ENCODE measurements around the gene SELENOF. TPM values are rescaled to one million over a fixed set of nuclear protein-coding genes. Genes with fewer than 3 reads are reported as not detected.

Gene SELENOF
- total RNA-seq, 1 donor: 182 TPM

DNA sequence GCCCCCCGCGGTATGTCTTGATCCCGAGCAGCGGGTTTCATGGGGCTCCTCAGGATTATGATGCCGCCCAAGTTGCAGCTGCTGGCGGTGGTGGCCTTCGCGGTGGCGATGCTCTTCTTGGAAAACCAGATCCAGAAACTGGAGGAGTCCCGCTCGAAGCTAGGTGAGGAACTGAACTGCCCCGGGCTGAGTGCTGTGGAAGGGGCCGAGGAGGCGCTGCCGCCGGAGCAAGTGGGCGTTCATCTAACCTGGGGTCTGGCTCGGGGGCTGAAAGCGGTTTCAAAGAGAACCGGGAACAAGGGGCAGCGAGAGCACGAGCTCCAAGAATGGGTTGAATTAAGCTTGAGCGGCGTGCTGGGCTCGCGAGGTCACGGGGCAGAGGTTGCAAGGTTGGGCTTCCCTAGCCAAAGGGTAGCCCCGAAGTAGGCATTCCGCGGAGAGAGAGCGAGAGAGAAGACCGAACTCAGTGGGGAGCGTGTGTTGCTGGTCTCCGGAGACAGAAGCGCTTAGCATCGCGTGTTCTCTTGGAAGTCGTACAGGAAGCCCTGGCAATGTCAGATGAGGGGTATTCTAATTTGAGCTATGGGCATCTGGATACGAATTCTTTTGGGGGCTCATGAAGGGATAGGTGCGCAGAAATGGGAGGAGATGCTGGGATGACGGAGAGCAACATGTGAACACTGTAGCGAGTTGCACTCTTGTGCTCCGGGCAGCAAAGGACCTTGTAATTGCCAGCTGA lies 1.2 kb upstream of the SELENOF start:
- no peaks in the 10 kb centered on the region for H3K9me3 ChIP-seq (ENCODE audit: low read depth, low read length)
- H2AFZ ChIP-seq (ENCODE audit: low read length): peak overlapping the region; percentile 94
- H3K79me2 ChIP-seq (ENCODE audit: insufficient read depth, low read length): peaks cover 77% of the 10 kb centered on the region
- TF ChIP-seq, protein P1, sequence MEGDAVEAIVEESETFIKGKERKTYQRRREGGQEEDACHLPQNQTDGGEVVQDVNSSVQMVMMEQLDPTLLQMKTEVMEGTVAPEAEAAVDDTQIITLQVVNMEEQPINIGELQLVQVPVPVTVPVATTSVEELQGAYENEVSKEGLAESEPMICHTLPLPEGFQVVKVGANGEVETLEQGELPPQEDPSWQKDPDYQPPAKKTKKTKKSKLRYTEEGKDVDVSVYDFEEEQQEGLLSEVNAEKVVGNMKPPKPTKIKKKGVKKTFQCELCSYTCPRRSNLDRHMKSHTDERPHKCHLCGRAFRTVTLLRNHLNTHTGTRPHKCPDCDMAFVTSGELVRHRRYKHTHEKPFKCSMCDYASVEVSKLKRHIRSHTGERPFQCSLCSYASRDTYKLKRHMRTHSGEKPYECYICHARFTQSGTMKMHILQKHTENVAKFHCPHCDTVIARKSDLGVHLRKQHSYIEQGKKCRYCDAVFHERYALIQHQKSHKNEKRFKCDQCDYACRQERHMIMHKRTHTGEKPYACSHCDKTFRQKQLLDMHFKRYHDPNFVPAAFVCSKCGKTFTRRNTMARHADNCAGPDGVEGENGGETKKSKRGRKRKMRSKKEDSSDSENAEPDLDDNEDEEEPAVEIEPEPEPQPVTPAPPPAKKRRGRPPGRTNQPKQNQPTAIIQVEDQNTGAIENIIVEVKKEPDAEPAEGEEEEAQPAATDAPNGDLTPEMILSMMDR (IDR thresholded peaks at IDR 0.05; ENCODE audit: extremely low read depth, low read depth, low read length): no peak
- peaks cover 31% of the 10 kb centered on the region for H4K20me1 ChIP-seq (ENCODE audit: insufficient read depth, low read length)
- no peak for DNase-seq (ENCODE audit: insufficient read length, low spot score, missing footprints)
- H3K4me3 ChIP-seq (ENCODE audit: insufficient read depth, low read length): peak overlapping the region; percentile 92
- H3K36me3 ChIP-seq (ENCODE audit: insufficient read depth, low read length): no peaks in the 10 kb centered on the region
- peak overlapping the region; percentile 85 for H3K4me2 ChIP-seq (ENCODE audit: insufficient read depth, low read length)
- H3K27ac ChIP-seq (ENCODE audit: low read depth, low read length): peak overlapping the region; percentile 70
- peaks cover 20% of the 10 kb centered on the region for H3K4me1 ChIP-seq (ENCODE audit: insufficient read depth, low read length)
- H3K27me3 ChIP-seq (ENCODE audit: insufficient read depth, low read length): no peaks in the 10 kb centered on the region

DNA sequence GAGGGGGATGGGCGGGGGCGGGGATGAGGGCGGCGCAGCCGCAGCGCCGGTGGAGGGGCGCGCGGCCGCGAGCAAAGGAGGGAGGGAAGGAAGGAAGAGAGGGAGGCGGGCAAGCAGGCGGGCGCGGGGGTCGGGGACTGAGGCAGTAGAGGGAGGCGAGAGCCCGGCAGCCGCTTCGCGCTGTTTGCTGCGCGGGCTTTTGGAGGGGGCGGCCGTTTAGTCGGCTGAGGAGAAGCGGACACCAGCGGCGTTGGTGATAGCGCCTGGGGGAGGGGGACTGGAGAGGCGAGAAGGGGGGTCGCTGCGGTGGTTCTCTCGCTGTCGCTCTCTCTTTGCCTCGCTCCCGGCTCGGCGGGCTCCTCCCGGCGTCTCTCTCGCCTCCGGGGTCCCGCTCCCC lies 673 bp upstream of the SELENOF start, which contains the start of gene HS2ST1:
HS2ST1 (plus strand) TSS at position 35 of the 397 bp plus-strand sequence.
- DNase-seq (ENCODE audit: insufficient read length, low spot score, missing footprints): no peak
- Histone ChIP-seq H4K20me1 (ENCODE audit: insufficient read depth, low read length) (peaks cover 36% of the 10 kb centered on the region), H3K4me3 (ENCODE audit: insufficient read depth, low read length) (peak within 1 kb of the TSS; percentile 100), H3K4me1 (ENCODE audit: insufficient read depth, low read length) (peaks cover 20% of the 10 kb centered on the region), H3K36me3 (ENCODE audit: insufficient read depth, low read length) (no peaks in the 10 kb centered on the region), H3K9me3 (ENCODE audit: low read depth, low read length) (no peaks in the 10 kb centered on the region), H3K27me3 (ENCODE audit: insufficient read depth, low read length) (no peaks in the 10 kb centered on the region), H3K79me2 (ENCODE audit: insufficient read depth, low read length) (peaks cover 79% of the 10 kb centered on the region), H3K4me2 (ENCODE audit: insufficient read depth, low read length) (peak within 1 kb of the TSS; percentile 86), H2AFZ (ENCODE audit: low read length) (peak within 1 kb of the TSS; percentile 99), H3K27ac (ENCODE audit: low read depth, low read length) (peak within 1 kb of the TSS; percentile 99)
- TF ChIP-seq, protein P1 (IDR thresholded peaks at IDR 0.05; ENCODE audit: extremely low read depth, low read depth, low read length): no peak

DNA sequence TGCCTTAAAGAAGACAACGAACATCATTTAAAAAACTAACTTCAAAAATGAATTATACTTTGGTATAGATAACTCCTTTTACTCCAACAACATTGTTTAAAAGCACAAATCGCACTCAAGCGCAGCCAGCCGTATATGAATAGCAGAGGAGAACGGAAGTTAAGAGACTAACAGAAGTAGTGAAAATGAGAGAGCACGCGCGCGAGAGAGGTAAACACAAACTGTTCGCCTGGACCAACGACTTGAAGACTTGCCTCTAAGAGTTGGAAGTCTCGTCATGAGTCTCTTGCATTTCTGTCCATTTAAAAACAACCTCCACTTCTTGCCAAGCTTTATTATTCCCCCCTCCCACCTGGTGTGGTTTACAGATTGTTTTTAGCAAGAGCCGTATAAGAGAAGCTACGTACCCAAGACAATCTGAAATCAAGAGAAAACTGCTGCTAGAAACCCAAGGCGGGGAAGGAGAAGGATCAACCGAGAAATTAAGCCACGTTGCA lies 479 bp downstream of the SELENOF start:
- Histone ChIP-seq H3K27ac (ENCODE audit: low read depth, low read length) (peak overlapping the region; percentile 99), H3K36me3 (ENCODE audit: insufficient read depth, low read length) (no peaks in the 10 kb centered on the region), H3K4me1 (ENCODE audit: insufficient read depth, low read length) (peaks cover 20% of the 10 kb centered on the region), H4K20me1 (ENCODE audit: insufficient read depth, low read length) (peaks cover 47% of the 10 kb centered on the region), H3K9me3 (ENCODE audit: low read depth, low read length) (no peaks in the 10 kb centered on the region), H3K4me2 (ENCODE audit: insufficient read depth, low read length) (peak overlapping the region; percentile 86), H2AFZ (ENCODE audit: low read length) (peak overlapping the region; percentile 99), H3K27me3 (ENCODE audit: insufficient read depth, low read length) (no peaks in the 10 kb centered on the region), H3K4me3 (ENCODE audit: insufficient read depth, low read length) (peak overlapping the region; percentile 100), H3K79me2 (ENCODE audit: insufficient read depth, low read length) (peaks cover 91% of the 10 kb centered on the region)
- TF ChIP-seq, protein P1 (IDR thresholded peaks at IDR 0.05; ENCODE audit: extremely low read depth, low read depth, low read length): no peak
- DNase-seq (ENCODE audit: insufficient read length, low spot score, missing footprints): no peak

DNA sequence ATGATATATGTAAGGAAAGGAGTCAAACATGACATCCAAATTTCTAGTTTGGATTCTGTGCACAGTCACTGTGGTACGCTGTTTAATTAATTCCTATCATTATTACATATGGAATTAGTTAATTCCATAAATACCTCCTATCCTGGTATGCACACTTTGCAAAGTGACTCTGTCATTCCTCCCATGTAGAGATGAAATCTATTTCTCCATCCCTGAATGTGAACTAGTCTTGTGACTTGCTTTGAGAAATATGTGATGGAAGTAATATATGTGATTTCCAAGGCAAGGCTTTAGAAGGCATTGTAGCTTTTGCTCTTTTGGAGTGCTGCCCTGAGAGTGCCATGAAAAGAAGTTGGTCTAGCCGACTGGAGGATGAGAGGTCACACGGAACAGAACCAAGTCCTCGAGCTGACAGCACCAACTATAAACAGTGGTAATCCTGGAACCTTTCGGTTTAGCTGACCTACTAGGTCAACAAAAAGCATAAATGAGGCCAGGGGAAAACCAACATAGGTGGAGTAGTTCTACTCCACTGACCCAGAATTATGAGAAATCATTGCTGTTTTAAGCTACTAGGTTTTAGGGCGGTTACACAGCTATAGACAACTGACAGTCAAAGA lies 1.5 kb downstream of the SELENOF start:
- H4K20me1 ChIP-seq (ENCODE audit: insufficient read depth, low read length): peaks cover 50% of the 10 kb centered on the region
- H3K27ac ChIP-seq (ENCODE audit: low read depth, low read length): peak overlapping the region; percentile 99

More for the DNA sequence above, 1.5 kb downstream of the SELENOF start:
- Histone ChIP-seq H3K4me1 (ENCODE audit: insufficient read depth, low read length) (peaks cover 20% of the 10 kb centered on the region), H3K36me3 (ENCODE audit: insufficient read depth, low read length) (no peaks in the 10 kb centered on the region), H3K79me2 (ENCODE audit: insufficient read depth, low read length) (peaks cover 95% of the 10 kb centered on the region), H3K4me3 (ENCODE audit: insufficient read depth, low read length) (peak overlapping the region; percentile 100), H2AFZ (ENCODE audit: low read length) (no peak overlapping the region), H3K27me3 (ENCODE audit: insufficient read depth, low read length) (no peaks in the 10 kb centered on the region), H3K9me3 (ENCODE audit: low read depth, low read length) (no peaks in the 10 kb centered on the region), H3K4me2 (ENCODE audit: insufficient read depth, low read length) (peak overlapping the region; percentile 86)
- TF ChIP-seq, protein P1 (IDR thresholded peaks at IDR 0.05; ENCODE audit: extremely low read depth, low read depth, low read length): no peak
- no peak for DNase-seq (ENCODE audit: insufficient read length, low spot score, missing footprints)

Data from osteoblast (primary cell).